HUDEP-2 (cell line): ENCODE results near the gene CCR6.
"Not testable (repeated sequence)": the region's sequence is repeated elsewhere in the genome, so short reads cannot be mapped to it uniquely, and the experiment has no call there.

Experiments used
- DNase-seq, 76 experiments: peaks; one replicate each; lab custom pipeline; 2025; ENCODE audit not compliant: unreplicated experiment in 76 of 76; lab: John Stamatoyannopoulos, UW

The CCR6 gene

DNA sequence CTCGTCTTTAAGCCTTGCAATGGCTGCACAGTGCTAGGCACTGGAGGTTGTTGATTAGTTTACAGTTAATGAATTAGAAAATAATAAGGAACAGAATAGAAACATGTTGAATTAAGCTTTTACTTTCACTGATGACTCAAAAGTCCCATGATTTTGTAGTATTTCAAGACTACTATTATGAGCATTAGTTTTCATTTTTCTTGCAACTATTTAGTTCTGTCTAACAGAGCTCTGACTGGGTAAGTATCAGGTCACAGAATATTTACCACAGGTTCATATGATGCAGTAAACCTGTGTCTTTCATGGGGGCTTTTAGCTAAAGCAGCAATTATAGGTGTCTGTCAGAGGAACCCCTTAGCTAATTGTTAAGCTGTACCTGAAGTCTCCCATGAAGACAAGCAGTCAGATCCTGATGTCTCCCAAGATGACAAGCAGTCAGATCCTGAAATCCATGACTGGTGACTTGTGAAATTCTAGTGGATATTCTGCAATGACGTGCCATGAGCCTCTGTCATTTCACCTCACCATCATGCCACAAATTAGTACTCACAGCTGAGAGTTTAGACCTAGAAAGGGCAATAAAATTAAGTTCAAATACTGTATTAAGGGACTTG, 43.1 kb downstream of the CCR6 start:
- DNase-seq, result no peak

DNA sequence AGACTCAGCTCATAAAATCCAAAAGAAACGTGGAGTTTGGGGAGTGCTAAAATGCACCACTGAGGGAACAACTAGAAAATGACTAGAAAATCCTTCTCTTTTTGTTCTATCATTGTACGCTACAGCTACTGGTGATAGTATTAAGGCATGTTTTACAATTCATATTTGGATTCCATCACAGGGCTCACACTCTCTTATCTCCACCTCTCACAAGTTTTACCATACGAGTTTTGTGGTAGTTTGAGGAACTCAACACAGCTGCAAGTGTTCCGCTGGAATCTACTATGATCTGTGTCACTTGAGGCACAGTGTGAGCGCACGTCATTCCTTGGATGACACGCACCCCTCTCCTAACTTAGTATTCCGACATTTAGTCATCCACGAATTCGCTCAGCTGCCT, 44.8 kb downstream of the CCR6 start:
- DNase-seq, result not testable (repeated sequence)

DNA sequence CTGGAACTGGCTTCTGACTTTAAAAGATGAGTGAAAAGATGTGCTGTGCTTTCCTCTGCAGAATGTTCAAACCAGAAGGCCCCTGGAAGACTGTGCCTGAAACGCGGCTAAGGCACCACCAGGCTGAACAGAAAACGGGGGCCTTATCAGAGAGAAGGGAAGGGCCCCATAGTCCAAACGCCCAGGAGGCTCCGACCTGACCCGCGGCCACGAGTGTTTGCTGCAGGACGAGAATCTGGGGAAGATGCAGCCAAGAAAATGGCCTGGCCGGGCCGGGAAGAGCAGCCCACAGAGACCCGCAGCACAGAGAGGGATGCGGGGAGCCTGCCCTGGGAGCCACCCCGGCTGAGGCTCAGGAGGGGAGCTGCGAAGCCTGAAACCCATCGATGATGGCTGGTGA, 45.4 kb downstream of the CCR6 start:
- not testable (repeated sequence) for DNase-seq

DNA sequence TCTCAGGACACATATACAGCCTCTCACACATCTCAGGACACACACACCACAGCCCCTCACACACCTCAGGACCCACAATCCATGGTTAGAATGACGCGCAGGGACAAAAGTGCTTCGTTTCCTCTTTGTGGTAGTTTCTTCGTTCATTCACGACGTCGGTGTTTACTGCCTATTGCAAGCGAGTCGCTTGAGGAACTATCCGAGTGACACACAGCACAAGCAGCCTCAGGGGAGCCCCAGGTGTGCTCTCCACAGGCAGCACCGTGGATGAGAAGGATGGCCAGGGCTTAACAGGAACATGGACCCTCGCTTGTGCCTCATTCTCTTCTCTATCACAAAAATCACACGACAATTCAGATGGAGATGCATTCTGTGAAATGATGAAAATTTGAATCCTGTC, 47.0 kb downstream of the CCR6 start:
- not testable (repeated sequence) for DNase-seq

- not testable (repeated sequence) for DNase-seq
These were observed 48.4 kb downstream of the CCR6 start for GRCh38 chr6:167171300-167171699.

DNA sequence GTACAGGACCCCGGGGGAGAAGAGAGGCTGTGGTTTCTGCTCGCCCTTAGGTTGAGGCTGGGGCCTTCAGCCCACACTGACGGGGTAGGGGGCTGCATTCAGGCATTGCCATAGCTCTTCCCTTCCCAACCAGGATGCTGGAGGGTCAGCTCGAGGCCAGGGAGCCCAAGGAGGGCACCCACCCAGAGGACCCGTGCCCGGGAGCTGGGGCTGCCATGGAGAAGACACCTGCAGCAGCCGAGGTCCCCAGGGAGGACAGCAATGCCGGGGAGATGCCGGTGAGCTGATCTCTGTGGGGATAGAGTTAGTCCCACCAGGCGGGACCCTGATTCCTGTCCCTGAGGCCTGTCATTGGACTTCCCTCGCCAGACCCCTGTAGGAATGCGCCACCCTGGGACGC, 49.1 kb downstream of the CCR6 start:
- not testable (repeated sequence) for DNase-seq

GRCh38 chr6:167177271-167177670, 54.4 kb downstream of the CCR6 start:
- DNase-seq, result not testable (repeated sequence)

DNA sequence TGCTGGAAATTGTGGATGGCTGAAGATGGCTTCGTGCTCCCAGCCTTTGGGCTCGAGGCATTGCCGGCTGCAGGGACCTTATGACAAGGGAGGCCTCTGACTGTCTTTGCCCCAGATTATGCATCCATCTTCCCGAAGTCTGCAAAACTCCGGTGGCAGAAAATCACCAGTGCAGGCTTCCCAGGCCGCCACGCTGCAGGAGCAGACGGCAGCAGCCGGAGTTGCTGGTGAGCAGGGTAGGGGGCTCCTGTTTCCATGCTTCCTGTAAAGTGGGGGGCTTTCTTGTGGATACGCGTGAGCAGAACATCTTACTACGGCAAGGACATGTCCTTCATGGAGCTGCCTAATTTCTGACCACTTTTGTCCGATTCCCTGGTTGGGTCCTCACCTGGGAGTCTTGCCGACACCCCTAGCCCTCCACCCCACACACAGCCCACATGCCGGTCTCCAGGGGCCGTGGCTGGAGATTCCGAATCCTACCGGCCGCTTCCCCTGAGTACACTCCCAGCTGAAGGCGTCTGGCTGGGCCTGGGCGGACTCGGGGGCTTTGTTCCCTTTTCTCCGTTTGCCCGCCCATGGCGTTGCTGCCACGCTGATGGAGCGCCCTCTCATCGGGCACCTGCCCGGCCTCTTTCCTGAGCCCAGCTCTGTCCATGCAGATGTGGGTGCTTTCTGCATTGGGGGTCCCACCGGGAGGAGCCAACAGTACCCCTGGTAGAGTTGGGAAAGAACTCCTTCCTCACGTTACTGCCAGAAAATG, 56.2 kb downstream of the CCR6 start:
- not testable (repeated sequence) for DNase-seq

DNA sequence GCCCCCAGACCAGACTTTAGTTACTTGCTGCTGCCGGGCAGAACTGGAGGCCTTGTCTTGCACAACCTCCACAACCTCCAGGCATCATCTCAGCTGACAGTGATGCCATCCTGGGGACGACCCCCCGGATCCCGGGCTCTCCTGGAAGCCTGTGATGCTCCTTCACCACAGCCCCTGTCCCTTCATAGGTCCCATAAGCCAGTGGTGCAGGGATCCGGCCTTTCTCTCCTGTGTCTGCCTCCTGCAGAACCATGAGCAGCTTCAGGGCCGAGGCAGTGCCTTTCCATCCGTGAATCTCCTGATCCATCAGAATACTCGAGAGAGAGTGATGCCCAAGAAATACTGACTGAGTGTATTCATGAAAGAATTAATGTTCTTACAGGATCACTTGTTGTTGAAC, 57.2 kb downstream of the CCR6 start:
- DNase-seq, result not testable (repeated sequence)

- not testable (repeated sequence) for DNase-seq
These were observed 58.5 kb downstream of the CCR6 start for GRCh38 chr6:167181351-167181750.

DNA sequence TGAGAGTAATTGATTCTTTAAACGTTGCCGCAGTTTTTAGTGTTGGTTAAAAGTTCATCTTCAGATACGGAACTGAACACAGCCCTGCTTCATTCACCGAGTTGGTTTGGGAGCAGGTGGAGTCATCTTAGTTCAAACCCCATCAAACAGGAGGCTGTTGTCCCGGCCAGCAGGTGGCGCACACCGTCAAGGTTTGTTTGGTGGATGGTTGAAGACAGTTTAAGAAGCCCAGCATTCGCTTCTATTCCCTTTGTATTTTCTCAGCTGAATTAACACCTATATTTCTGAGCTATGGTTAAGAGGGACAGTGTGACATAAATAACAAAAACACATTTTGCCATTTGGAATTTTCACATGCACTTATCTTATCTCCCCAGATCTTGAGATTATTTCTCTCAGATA, 60.0 kb downstream of the CCR6 start:
- DNase-seq, result not testable (repeated sequence)

- DNase-seq, result not testable (repeated sequence)
These were observed 62.2 kb downstream of the CCR6 start for GRCh38 chr6:167185101-167185500.

- not testable (repeated sequence) for DNase-seq
These were observed 64.4 kb downstream of the CCR6 start for GRCh38 chr6:167187275-167187674.
